Stromal cell of bone marrow (primary cell): Measurements from ENCODE around the gene USP47.
A peak's percentile ranks its signal among the peaks of the same experiment; 100 is the strongest.

Experiments
- DNase-seq: peaks from one replicate; pipeline ENCODE4 v3.0.0-alpha.2; 2012; ENCODE audit warnings: low read depth

The USP47 gene

GRCh38 chr11:11967669-11968510, 126.1 kb downstream of the USP47 start:
- DNase-seq, result no peak

GRCh38 chr11:11968511-11969280, 126.9 kb downstream of the USP47 start:
- no peak for DNase-seq

GRCh38 chr11:11969380-11970215, 127.8 kb downstream of the USP47 start:
- DNase-seq, result no peak

GRCh38 chr11:11970556-11970955, 128.8 kb downstream of the USP47 start:
- no peak for DNase-seq

- no peak for DNase-seq
Measured at GRCh38 chr11:11971906-11972547, 130.3 kb downstream of the USP47 start.

- DNase-seq, result no peak
Measured at GRCh38 chr11:11972730-11973341, 131.1 kb downstream of the USP47 start.

GRCh38 chr11:11973361-11973800, 131.6 kb downstream of the USP47 start:
- peak; percentile 78 for DNase-seq

- no peak for DNase-seq
Measured at GRCh38 chr11:11973866-11974265, 132.1 kb downstream of the USP47 start.

GRCh38 chr11:11975201-11976092, 133.7 kb downstream of the USP47 start:
- no peak for DNase-seq

GRCh38 chr11:11976481-11977127, 134.8 kb downstream of the USP47 start:
- DNase-seq, result no peak

GRCh38 chr11:11977206-11977938, 135.6 kb downstream of the USP47 start:
- DNase-seq, result peak; percentile 81

- no peak for DNase-seq
Measured at GRCh38 chr11:11978098-11978637, 136.4 kb downstream of the USP47 start.

GRCh38 chr11:11978792-11979487, 137.2 kb downstream of the USP47 start:
- DNase-seq, result no peak

GRCh38 chr11:11979488-11980117, 137.8 kb downstream of the USP47 start:
- no peak for DNase-seq

- DNase-seq, result no peak
Measured at GRCh38 chr11:11980200-11980599, 138.4 kb downstream of the USP47 start.

- no peak for DNase-seq
Measured at GRCh38 chr11:11980841-11981308, 139.1 kb downstream of the USP47 start.

- DNase-seq, result no peak
Measured at GRCh38 chr11:11981364-11981763, 139.6 kb downstream of the USP47 start.
